K562 (cell line): ENCODE results near the gene TRIP10. TPM values are rescaled to one million over a fixed set of nuclear protein-coding genes. Genes with fewer than 3 reads are reported as not detected.
A peak's percentile ranks its signal among the peaks of the same experiment; 100 is the strongest.

ENCODE experiments used
- CHCHD3 ChIP-seq: fragments of 250-450 bp; sonication (Bioruptor Pico); IDR thresholded peaks from 2 replicates; pipeline ENCODE4 v2.1.2; 2022; ENCODE audit warnings: mild to moderate bottlenecking
- CREB3L1 ChIP-seq: fragments of 450-650 bp; IDR thresholded peaks from 2 replicates; pipeline ENCODE4 v1.6.1; 2014; ENCODE audit warnings: low read depth, mild to moderate bottlenecking, moderate library complexity, borderline replicate concordance
- E2F6 ChIP-seq, 2 experiments: IDR thresholded peaks; 2 replicates each; pipeline ENCODE4 v1.6.1; 2011; ENCODE audit warnings: borderline replicate concordance in 1 of 2, control low read depth in 1 of 2, low read depth in 1 of 2, low read length in 1 of 2, mild to moderate bottlenecking in 1 of 2, mixed read lengths in 1 of 2, moderate library complexity in 1 of 2; ENCODE audit not compliant: insufficient read depth in 1 of 2, insufficient read length in 1 of 2, poor library complexity in 1 of 2, severe bottlenecking in 1 of 2; ENCODE audit errors: extremely low read depth in 1 of 2
- MYC ChIP-seq, 2 experiments: fragments of 250-450 bp in 1 of 2; sonication (Bioruptor Pico) in 1 of 2; IDR thresholded peaks; 2 replicates each; pipeline versions ENCODE4 v1.5.1 to v1.6.1; 2012 to 2021; ENCODE audit warnings: low read depth in 2 of 2, borderline replicate concordance in 1 of 2, improper control_type of control experiment in 1 of 2, low read length in 1 of 2, mild to moderate bottlenecking in 1 of 2, moderate library complexity in 1 of 2
- PCBP1 ChIP-seq: fragments of 200-400 bp; formaldehyde crosslinking; IDR thresholded peaks from 2 replicates; pipeline ENCODE4 v1.6.1; 2018; ENCODE audit warnings: mild to moderate bottlenecking, low read depth, low read length; ENCODE audit not compliant: poor library complexity, severe bottlenecking
- RBM14 ChIP-seq: fragments of 200-400 bp; formaldehyde crosslinking; IDR thresholded peaks from 2 replicates; pipeline ENCODE4 v1.6.1; 2018; ENCODE audit warnings: low read depth, mild to moderate bottlenecking, low read length, moderate library complexity, borderline replicate concordance; ENCODE audit not compliant: insufficient read depth
- SAFB ChIP-seq: fragments of 200-400 bp; formaldehyde crosslinking; IDR thresholded peaks from 2 replicates; pipeline ENCODE4 v1.6.1; 2017; ENCODE audit warnings: low read depth, low read length, borderline replicate concordance
- TRIM25 ChIP-seq: fragments of 450-650 bp; IDR thresholded peaks from 2 replicates; pipeline ENCODE4 v1.7.0; 2016; ENCODE audit warnings: borderline replicate concordance
- ZBTB40 ChIP-seq, 2 experiments: fragments of 450-650 bp in 1 of 2; sonication (generic) in 1 of 2; formaldehyde crosslinking in 1 of 2; IDR thresholded peaks; 2 replicates each; pipeline versions ENCODE4 v1.7.1 to v1.9.0; 2016 to 2022; ENCODE audit warnings: inconsistent platforms in 1 of 2, mild to moderate bottlenecking in 1 of 2, missing genetic modification reagents in 1 of 2
- polyA plus RNA-seq, 8 experiments: library from polyadenylated mRNA; depleted of rRNA in 4 of 8; stranded (reverse) in 5 of 8; unstranded in 3 of 8; fragments of >200 nt; fragmentation: Nextera tagmentation in 2 of 8; fragmentation: Illumina TruSeq in 1 of 8; extraction: Ambion mirVana in 2 of 8; extraction: Trizol in 1 of 8; gene quantifications; 2 replicates each; pipeline versions ENCODE4 v1.2.1 to v1.2.3, GENCODE V29; 2011 to 2014; ENCODE audit warnings: inconsistent platforms in 1 of 8, missing spikeins in 1 of 8
- total RNA-seq, 7 experiments: library from RNA; depleted of rRNA in 6 of 7; stranded (reverse); fragments of >200 nt in 6 of 7; fragmentation: Illumina TruSeq in 2 of 7; extraction: Trizol in 2 of 7; gene quantifications; 2 replicates each; pipeline versions ENCODE4 v1.2.1 to v1.2.3, GENCODE V29; 2011 to 2021; ENCODE audit warnings: low replicate concordance in 1 of 7

TRIP10 gene
- total and polyA plus RNA-seq, 9 of the 15 experiments (the other 6 are each of a cell fraction or from before 2014, with no cell fraction given): 1.2 to 66.8 (median 36.1) TPM

- TF ChIP-seq ZBTB40 (IDR thresholded peaks at IDR 0.05): peak; percentile 29; the same call in 1 of the 2 replicates
- TF ChIP-seq ZBTB40 (CRISPR knock-in tag; IDR thresholded peaks at IDR 0.05): no peak
- TF ChIP-seq E2F6 (IDR thresholded peaks at IDR 0.05; ENCODE audit: borderline replicate concordance in 1 of 2, extremely low read depth in 1 of 2, insufficient read depth in 1 of 2, insufficient read length in 1 of 2, low read depth in 1 of 2, low read length in 1 of 2, poor library complexity in 1 of 2, severe bottlenecking in 1 of 2): peak in 1 of 2 experiments; percentile 36
- TF ChIP-seq CHCHD3 (CRISPR knock-in tag): no peak
- TF ChIP-seq PCBP1: peak; percentile 61
- TF ChIP-seq CREB3L1: peak; percentile 15; the same call in 1 of the 2 replicates
- no peak for TF ChIP-seq TRIM25
- TF ChIP-seq MYC (IDR thresholded peaks at IDR 0.05; ENCODE audit: low read depth, low read length): no peak
- no peak for TF ChIP-seq MYC (CRISPR knock-in tag; IDR thresholded peaks at IDR 0.05; ENCODE audit: borderline replicate concordance, low read depth)
- 0 out of 2 replicates have a peak, but pooled peaks have one; percentile 25 for TF ChIP-seq RBM14
- no peak for TF ChIP-seq SAFB
These were observed 1.3 kb downstream of the TRIP10 start (continued) for GRCh38 chr19:6740589-6741343.
